ENCODE measurements around the gene NHERF1.

The NHERF1 gene

GRCh38 chr17:74737299-74738050, 11.0 kb upstream of the NHERF1 start:
- Histone ChIP-seq H3K27me3 (ENCODE audit: low read length) (no peaks in the 10 kb centered on the region), H3K4me3 (ENCODE audit: insufficient read depth, low read length, poor library complexity, severe bottlenecking) (no peak overlapping the region), H2AFZ (ENCODE audit: low read depth, low read length, severe bottlenecking) (no peak overlapping the region), H3K79me2 (ENCODE audit: insufficient read depth, low read length) (no peaks in the 10 kb centered on the region), H3K36me3 (ENCODE audit: low read length) (no peaks in the 10 kb centered on the region), H3K9me2 (replicated peaks; ENCODE audit: insufficient read depth, low read length) (no peaks in the 10 kb centered on the region), H3K9ac (ENCODE audit: low read length) (no peak overlapping the region), H3K27ac (ENCODE audit: low read depth, low read length) (no peak overlapping the region), H3F3A (ENCODE audit: insufficient read depth) (no peaks in the 10 kb centered on the region), H4K20me1 (ENCODE audit: low read depth, low read length) (no peaks in the 10 kb centered on the region), H3K4me2 (ENCODE audit: low read depth, low read length, poor library complexity, severe bottlenecking) (no peak overlapping the region), H3K9me3 (ENCODE audit: insufficient read depth, low read length) (no peaks in the 10 kb centered on the region)
- TF ChIP-seq CTCF (IDR thresholded peaks at IDR 0.05; ENCODE audit: insufficient read depth, low read length, poor library complexity, severe bottlenecking) (no peak), EZH2phosphoT487 (conservative IDR thresholded peaks at IDR 0.05; ENCODE audit: low read length) (no peak)

GRCh38 chr17:74738051-74738996, 10.1 kb upstream of the NHERF1 start:
- no peaks in the 10 kb centered on the region for H3K9me3 ChIP-seq (ENCODE audit: insufficient read depth, low read length)
- H3K27me3 ChIP-seq (ENCODE audit: low read length): no peaks in the 10 kb centered on the region
- no peaks in the 10 kb centered on the region for H3K36me3 ChIP-seq (ENCODE audit: low read length)
- H3F3A ChIP-seq (ENCODE audit: insufficient read depth): no peaks in the 10 kb centered on the region
- H3K9me2 ChIP-seq (replicated peaks; ENCODE audit: insufficient read depth, low read length): no peaks in the 10 kb centered on the region
- H3K4me2 ChIP-seq (ENCODE audit: low read depth, low read length, poor library complexity, severe bottlenecking): peak overlapping the region; percentile 8
- TF ChIP-seq EZH2phosphoT487 (conservative IDR thresholded peaks at IDR 0.05; ENCODE audit: low read length) (no peak), CTCF (IDR thresholded peaks at IDR 0.05; ENCODE audit: insufficient read depth, low read length, poor library complexity, severe bottlenecking) (no peak)
- no peak overlapping the region for H3K27ac ChIP-seq (ENCODE audit: low read depth, low read length)
- H3K4me3 ChIP-seq (ENCODE audit: insufficient read depth, low read length, poor library complexity, severe bottlenecking): no peak overlapping the region
- no peak overlapping the region for H3K9ac ChIP-seq (ENCODE audit: low read length)
- no peaks in the 10 kb centered on the region for H3K79me2 ChIP-seq (ENCODE audit: insufficient read depth, low read length)
- no peak overlapping the region for H2AFZ ChIP-seq (ENCODE audit: low read depth, low read length, severe bottlenecking)
- no peaks in the 10 kb centered on the region for H4K20me1 ChIP-seq (ENCODE audit: low read depth, low read length)

- no peaks in the 10 kb centered on the region for H3K27me3 ChIP-seq (ENCODE audit: low read length)
- no peak overlapping the region for H2AFZ ChIP-seq (ENCODE audit: low read depth, low read length, severe bottlenecking)
- H3K79me2 ChIP-seq (ENCODE audit: insufficient read depth, low read length): no peaks in the 10 kb centered on the region
- H3K4me2 ChIP-seq (ENCODE audit: low read depth, low read length, poor library complexity, severe bottlenecking): no peak overlapping the region
- H4K20me1 ChIP-seq (ENCODE audit: low read depth, low read length): no peaks in the 10 kb centered on the region
- no peaks in the 10 kb centered on the region for H3K9me3 ChIP-seq (ENCODE audit: insufficient read depth, low read length)
- no peaks in the 10 kb centered on the region for H3K36me3 ChIP-seq (ENCODE audit: low read length)
- H3K27ac ChIP-seq (ENCODE audit: low read depth, low read length): no peak overlapping the region
- H3K9ac ChIP-seq (ENCODE audit: low read length): no peak overlapping the region
- no peak for TF ChIP-seq EZH2phosphoT487 (conservative IDR thresholded peaks at IDR 0.05; ENCODE audit: low read length)
- no peak for TF ChIP-seq CTCF (IDR thresholded peaks at IDR 0.05; ENCODE audit: insufficient read depth, low read length, poor library complexity, severe bottlenecking)
- no peaks in the 10 kb centered on the region for H3K9me2 ChIP-seq (replicated peaks; ENCODE audit: insufficient read depth, low read length)
- H3K4me3 ChIP-seq (ENCODE audit: insufficient read depth, low read length, poor library complexity, severe bottlenecking): no peak overlapping the region
- H3F3A ChIP-seq (ENCODE audit: insufficient read depth): no peaks in the 10 kb centered on the region
Measured at GRCh38 chr17:74739227-74739831, 9.1 kb upstream of the NHERF1 start.
